ENCODE results near the gene PIK3C2G. TPM values are rescaled to one million over a fixed set of nuclear protein-coding genes. Genes with fewer than 3 reads are reported as not detected.

Gene PIK3C2G
- total RNA-seq, 1 donor: not detected

DNA sequence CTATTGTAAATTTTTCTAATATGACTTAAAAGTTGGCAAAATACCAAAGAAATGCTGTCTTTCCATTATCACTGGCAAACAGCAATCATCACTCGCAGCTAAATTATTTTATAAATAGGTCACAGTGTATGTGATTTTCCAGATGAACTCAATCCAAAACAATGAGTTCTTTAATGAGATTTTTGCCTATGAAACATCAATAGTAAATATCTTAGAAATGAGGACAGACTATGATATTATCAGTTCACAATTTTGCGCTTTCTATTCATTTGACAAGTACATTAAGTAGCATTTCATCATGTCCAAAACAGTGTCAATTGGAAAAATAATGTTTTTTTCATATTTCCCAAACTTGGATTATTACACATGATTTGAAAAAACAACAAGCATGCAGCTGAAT is 65.7 kb downstream of the PIK3C2G start:
- DNase-seq (ENCODE audit: insufficient read length, low spot score, missing footprints): no peak
- H3K27me3 ChIP-seq (ENCODE audit: insufficient read depth, low read length): no peaks in the 10 kb centered on the region

GRCh38 chr12:18332173-18332572 is 70.9 kb downstream of the PIK3C2G start:
- H3K4me3 ChIP-seq (ENCODE audit: insufficient read depth, low read length): no peak overlapping the region
- DNase-seq (ENCODE audit: insufficient read length, low spot score, missing footprints): no peak
- H3K27me3 ChIP-seq (ENCODE audit: insufficient read depth, low read length): no peaks in the 10 kb centered on the region
- no peaks in the 10 kb centered on the region for H3K79me2 ChIP-seq (ENCODE audit: insufficient read depth, low read length)
- no peak overlapping the region for H2AFZ ChIP-seq (ENCODE audit: low read length)
- H3K4me1 ChIP-seq (ENCODE audit: insufficient read depth, low read length): no peaks in the 10 kb centered on the region
- H3K36me3 ChIP-seq (ENCODE audit: insufficient read depth, low read length): no peaks in the 10 kb centered on the region
- H3K4me2 ChIP-seq (ENCODE audit: insufficient read depth, low read length): no peak overlapping the region
- no peak for TF ChIP-seq CTCF (IDR thresholded peaks at IDR 0.05; ENCODE audit: extremely low read depth, low read depth, low read length)
- no peaks in the 10 kb centered on the region for H4K20me1 ChIP-seq (ENCODE audit: insufficient read depth, low read length)
- no peaks in the 10 kb centered on the region for H3K9me3 ChIP-seq (ENCODE audit: low read depth, low read length)
- no peak overlapping the region for H3K27ac ChIP-seq (ENCODE audit: low read depth, low read length)

More for the DNA sequence above, 65.7 kb downstream of the PIK3C2G start:
- H2AFZ ChIP-seq (ENCODE audit: low read length): no peak overlapping the region
- H3K4me3 ChIP-seq (ENCODE audit: insufficient read depth, low read length): no peak overlapping the region
- no peaks in the 10 kb centered on the region for H3K9me3 ChIP-seq (ENCODE audit: low read depth, low read length)
- no peak overlapping the region for H3K4me2 ChIP-seq (ENCODE audit: insufficient read depth, low read length)
- TF ChIP-seq CTCF (IDR thresholded peaks at IDR 0.05; ENCODE audit: extremely low read depth, low read depth, low read length): no peak
- no peaks in the 10 kb centered on the region for H4K20me1 ChIP-seq (ENCODE audit: insufficient read depth, low read length)
- peaks cover 4% of the 10 kb centered on the region for H3K4me1 ChIP-seq (ENCODE audit: insufficient read depth, low read length)
- H3K36me3 ChIP-seq (ENCODE audit: insufficient read depth, low read length): no peaks in the 10 kb centered on the region
- H3K79me2 ChIP-seq (ENCODE audit: insufficient read depth, low read length): no peaks in the 10 kb centered on the region
- no peak overlapping the region for H3K27ac ChIP-seq (ENCODE audit: low read depth, low read length)

DNA sequence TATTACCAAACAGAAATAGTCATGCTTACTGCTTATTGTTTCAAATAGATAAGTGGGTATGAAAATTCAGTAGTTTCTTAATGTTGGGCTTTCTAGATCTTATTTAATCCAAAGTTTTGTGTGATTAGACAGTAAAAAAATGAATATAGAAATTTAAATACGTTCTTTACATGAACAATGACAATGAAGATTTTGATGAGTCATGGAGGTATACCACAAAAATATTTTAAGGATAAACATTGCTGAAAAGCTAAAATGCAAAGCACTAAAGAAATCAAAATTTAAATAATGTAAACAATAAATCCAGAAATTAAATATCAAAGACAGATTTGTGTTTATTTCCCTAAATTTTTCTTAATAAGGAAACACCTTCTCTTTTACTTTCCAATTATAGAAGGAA is 78.3 kb downstream of the PIK3C2G start:
- no peak overlapping the region for H3K27ac ChIP-seq (ENCODE audit: low read depth, low read length)
- no peak for DNase-seq (ENCODE audit: insufficient read length, low spot score, missing footprints)
- H4K20me1 ChIP-seq (ENCODE audit: insufficient read depth, low read length): no peaks in the 10 kb centered on the region
- H3K27me3 ChIP-seq (ENCODE audit: insufficient read depth, low read length): no peaks in the 10 kb centered on the region
- no peak overlapping the region for H2AFZ ChIP-seq (ENCODE audit: low read length)
- H3K9me3 ChIP-seq (ENCODE audit: low read depth, low read length): no peaks in the 10 kb centered on the region
- H3K4me2 ChIP-seq (ENCODE audit: insufficient read depth, low read length): no peak overlapping the region
- H3K79me2 ChIP-seq (ENCODE audit: insufficient read depth, low read length): no peaks in the 10 kb centered on the region
- no peaks in the 10 kb centered on the region for H3K36me3 ChIP-seq (ENCODE audit: insufficient read depth, low read length)
- TF ChIP-seq CTCF (IDR thresholded peaks at IDR 0.05; ENCODE audit: extremely low read depth, low read depth, low read length): no peak
- no peaks in the 10 kb centered on the region for H3K4me1 ChIP-seq (ENCODE audit: insufficient read depth, low read length)
- H3K4me3 ChIP-seq (ENCODE audit: insufficient read depth, low read length): no peak overlapping the region

DNA sequence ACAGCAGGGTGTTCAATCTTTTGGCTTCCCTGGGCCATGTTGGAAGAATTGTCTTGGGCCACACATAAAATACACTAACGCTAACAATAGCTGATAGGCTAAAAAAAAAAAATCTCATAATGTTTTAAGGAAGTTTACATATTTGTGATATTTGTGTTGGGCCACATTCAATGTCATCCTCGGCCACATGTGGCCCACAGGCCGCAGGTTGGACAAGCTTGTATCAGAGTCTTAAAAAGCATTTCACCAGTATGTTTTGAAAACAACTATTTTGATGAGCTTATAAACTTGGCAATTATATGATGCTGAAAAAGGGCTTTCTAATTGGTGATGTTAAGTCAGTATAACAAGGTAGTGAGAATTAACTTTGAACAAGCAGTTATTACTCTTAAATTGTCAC is 78.9 kb downstream of the PIK3C2G start:
- TF ChIP-seq CTCF (IDR thresholded peaks at IDR 0.05; ENCODE audit: extremely low read depth, low read depth, low read length): no peak
- no peak for DNase-seq (ENCODE audit: insufficient read length, low spot score, missing footprints)

More for the DNA sequence above, 78.9 kb downstream of the PIK3C2G start:
- no peaks in the 10 kb centered on the region for H3K4me1 ChIP-seq (ENCODE audit: insufficient read depth, low read length)
- no peaks in the 10 kb centered on the region for H3K79me2 ChIP-seq (ENCODE audit: insufficient read depth, low read length)
- no peaks in the 10 kb centered on the region for H3K9me3 ChIP-seq (ENCODE audit: low read depth, low read length)
- H3K4me3 ChIP-seq (ENCODE audit: insufficient read depth, low read length): no peak overlapping the region
- H3K36me3 ChIP-seq (ENCODE audit: insufficient read depth, low read length): no peaks in the 10 kb centered on the region
- no peak overlapping the region for H2AFZ ChIP-seq (ENCODE audit: low read length)
- H3K27ac ChIP-seq (ENCODE audit: low read depth, low read length): no peak overlapping the region
- no peak overlapping the region for H3K4me2 ChIP-seq (ENCODE audit: insufficient read depth, low read length)
- no peaks in the 10 kb centered on the region for H3K27me3 ChIP-seq (ENCODE audit: insufficient read depth, low read length)
- no peaks in the 10 kb centered on the region for H4K20me1 ChIP-seq (ENCODE audit: insufficient read depth, low read length)
